ENCODE measurements around the gene CARS2.

DNA sequence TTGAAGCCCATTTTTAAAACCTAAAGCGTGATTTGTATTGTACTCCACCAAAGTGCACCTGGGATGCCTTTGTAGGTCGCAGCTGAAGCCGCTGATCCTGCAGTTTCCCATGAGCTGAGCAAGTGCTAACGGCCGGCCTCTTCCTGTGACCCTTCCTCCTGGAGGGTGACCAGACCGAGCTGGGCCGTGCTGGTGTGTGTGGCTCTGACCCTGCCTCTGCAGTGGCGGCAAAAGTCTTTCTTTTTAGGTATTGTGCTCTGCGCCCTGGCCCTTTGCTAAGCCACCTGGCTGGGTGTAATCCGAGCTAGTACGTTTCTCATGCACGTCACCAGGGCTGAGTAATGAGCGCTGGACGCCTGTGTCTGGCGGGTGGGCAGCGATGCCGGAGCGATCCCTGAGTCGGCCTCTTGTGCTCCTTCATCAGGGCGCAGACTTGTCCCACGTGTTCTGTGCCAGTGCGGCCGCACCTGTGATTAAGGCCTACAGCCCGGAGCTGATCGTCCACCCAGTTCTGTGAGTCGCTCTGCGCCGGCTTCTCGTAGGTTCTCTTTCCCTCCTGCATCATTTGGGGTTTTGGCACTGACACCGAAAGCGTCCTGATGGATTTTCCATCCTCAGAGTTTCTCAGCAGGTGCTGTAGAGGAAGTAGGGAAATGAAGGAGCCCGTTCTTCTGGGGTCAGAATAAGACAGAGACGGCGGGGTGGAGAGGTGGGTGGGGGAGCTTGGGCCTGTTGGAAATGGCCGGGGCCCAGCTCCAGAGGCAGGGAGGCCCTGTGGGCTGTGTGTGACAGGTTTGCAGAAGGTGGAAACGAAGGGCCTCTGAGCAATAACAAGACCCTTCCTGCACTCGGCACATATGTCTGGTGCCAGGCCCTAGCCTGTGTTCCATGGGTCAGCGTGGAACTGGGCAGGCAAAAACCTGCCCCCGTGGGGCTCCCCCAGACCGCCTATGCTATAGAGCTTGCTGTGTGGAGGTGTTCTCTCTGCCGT, 80.9 kb downstream of the CARS2 start:
- TF ChIP-seq, protein P1, sequence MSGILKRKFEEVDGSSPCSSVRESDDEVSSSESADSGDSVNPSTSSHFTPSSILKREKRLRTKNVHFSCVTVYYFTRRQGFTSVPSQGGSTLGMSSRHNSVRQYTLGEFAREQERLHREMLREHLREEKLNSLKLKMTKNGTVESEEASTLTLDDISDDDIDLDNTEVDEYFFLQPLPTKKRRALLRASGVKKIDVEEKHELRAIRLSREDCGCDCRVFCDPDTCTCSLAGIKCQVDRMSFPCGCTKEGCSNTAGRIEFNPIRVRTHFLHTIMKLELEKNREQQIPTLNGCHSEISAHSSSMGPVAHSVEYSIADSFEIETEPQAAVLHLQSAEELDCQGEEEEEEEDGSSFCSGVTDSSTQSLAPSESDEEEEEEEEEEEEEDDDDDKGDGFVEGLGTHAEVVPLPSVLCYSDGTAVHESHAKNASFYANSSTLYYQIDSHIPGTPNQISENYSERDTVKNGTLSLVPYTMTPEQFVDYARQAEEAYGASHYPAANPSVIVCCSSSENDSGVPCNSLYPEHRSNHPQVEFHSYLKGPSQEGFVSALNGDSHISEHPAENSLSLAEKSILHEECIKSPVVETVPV (CRISPR knock-in tag; IDR thresholded peaks at IDR 0.05), result no peak
- TF ChIP-seq, protein P2, sequence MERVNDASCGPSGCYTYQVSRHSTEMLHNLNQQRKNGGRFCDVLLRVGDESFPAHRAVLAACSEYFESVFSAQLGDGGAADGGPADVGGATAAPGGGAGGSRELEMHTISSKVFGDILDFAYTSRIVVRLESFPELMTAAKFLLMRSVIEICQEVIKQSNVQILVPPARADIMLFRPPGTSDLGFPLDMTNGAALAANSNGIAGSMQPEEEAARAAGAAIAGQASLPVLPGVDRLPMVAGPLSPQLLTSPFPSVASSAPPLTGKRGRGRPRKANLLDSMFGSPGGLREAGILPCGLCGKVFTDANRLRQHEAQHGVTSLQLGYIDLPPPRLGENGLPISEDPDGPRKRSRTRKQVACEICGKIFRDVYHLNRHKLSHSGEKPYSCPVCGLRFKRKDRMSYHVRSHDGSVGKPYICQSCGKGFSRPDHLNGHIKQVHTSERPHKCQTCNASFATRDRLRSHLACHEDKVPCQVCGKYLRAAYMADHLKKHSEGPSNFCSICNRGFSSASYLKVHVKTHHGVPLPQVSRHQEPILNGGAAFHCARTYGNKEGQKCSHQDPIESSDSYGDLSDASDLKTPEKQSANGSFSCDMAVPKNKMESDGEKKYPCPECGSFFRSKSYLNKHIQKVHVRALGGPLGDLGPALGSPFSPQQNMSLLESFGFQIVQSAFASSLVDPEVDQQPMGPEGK (CRISPR knock-in tag; IDR thresholded peaks at IDR 0.05; ENCODE audit: borderline replicate concordance), result no peak
- TF ChIP-seq, protein P3, sequence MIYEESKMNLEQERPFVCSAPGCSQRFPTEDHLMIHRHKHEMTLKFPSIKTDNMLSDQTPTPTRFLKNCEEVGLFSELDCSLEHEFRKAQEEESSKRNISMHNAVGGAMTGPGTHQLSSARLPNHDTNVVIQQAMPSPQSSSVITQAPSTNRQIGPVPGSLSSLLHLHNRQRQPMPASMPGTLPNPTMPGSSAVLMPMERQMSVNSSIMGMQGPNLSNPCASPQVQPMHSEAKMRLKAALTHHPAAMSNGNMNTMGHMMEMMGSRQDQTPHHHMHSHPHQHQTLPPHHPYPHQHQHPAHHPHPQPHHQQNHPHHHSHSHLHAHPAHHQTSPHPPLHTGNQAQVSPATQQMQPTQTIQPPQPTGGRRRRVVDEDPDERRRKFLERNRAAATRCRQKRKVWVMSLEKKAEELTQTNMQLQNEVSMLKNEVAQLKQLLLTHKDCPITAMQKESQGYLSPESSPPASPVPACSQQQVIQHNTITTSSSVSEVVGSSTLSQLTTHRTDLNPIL (CRISPR knock-in tag; IDR thresholded peaks at IDR 0.05; ENCODE audit: low read depth), result no peak
- TF ChIP-seq ARNTL (CRISPR knock-in tag; IDR thresholded peaks at IDR 0.05; ENCODE audit: borderline replicate concordance, low read depth), result no peak
- no peak for TF ChIP-seq RARB (CRISPR knock-in tag; IDR thresholded peaks at IDR 0.05)
- no peak for TF ChIP-seq TCF4 (CRISPR knock-in tag; IDR thresholded peaks at IDR 0.05; ENCODE audit: borderline replicate concordance)
- no peak for TF ChIP-seq ZC3H10 (CRISPR knock-in tag; IDR thresholded peaks at IDR 0.05)
- TF ChIP-seq ZNF565 (CRISPR knock-in tag; conservative IDR thresholded peaks at IDR 0.05; ENCODE audit: low read depth), result no peak
- TF ChIP-seq ZNF8 (CRISPR knock-in tag; IDR thresholded peaks at IDR 0.05), result no peak
